ENCODE measurements around the gene MLST8.

The MLST8 gene

GRCh38 chr16:2178321-2179106, 26.7 kb upstream of the MLST8 start:
- no peak for TF ChIP-seq GATA2 (IDR thresholded peaks at IDR 0.05; ENCODE audit: low read depth, low read length)

GRCh38 chr16:2179107-2179501, 26.1 kb upstream of the MLST8 start:
- no peak for TF ChIP-seq GATA3 (IDR thresholded peaks at IDR 0.05; ENCODE audit: low read depth, low read length)
- no peak for TF ChIP-seq GATA2 (IDR thresholded peaks at IDR 0.05; ENCODE audit: low read depth, low read length)

GRCh38 chr16:2179576-2179975, 25.7 kb upstream of the MLST8 start:
- TF ChIP-seq GATA3 (IDR thresholded peaks at IDR 0.05; ENCODE audit: low read depth, low read length) (no peak), GATA2 (IDR thresholded peaks at IDR 0.05; ENCODE audit: low read depth, low read length) (no peak)

- TF ChIP-seq GATA2 (IDR thresholded peaks at IDR 0.05; ENCODE audit: low read depth, low read length) (no peak), GATA3 (IDR thresholded peaks at IDR 0.05; ENCODE audit: low read depth, low read length) (no peak)
Observed at GRCh38 chr16:2180461-2180860, 24.8 kb upstream of the MLST8 start.

GRCh38 chr16:2180962-2181923, 24.0 kb upstream of the MLST8 start:
- TF ChIP-seq GATA2 (IDR thresholded peaks at IDR 0.05; ENCODE audit: low read depth, low read length) (no peak), GATA3 (IDR thresholded peaks at IDR 0.05; ENCODE audit: low read depth, low read length) (no peak)

- no peak for TF ChIP-seq GATA3 (IDR thresholded peaks at IDR 0.05; ENCODE audit: low read depth, low read length)
- TF ChIP-seq GATA2 (IDR thresholded peaks at IDR 0.05; ENCODE audit: low read depth, low read length), result no peak
Observed at GRCh38 chr16:2181952-2182351, 23.3 kb upstream of the MLST8 start.

- TF ChIP-seq GATA3 (IDR thresholded peaks at IDR 0.05; ENCODE audit: low read depth, low read length) (no peak), GATA2 (IDR thresholded peaks at IDR 0.05; ENCODE audit: low read depth, low read length) (no peak)
Observed at GRCh38 chr16:2183671-2184070, 21.6 kb upstream of the MLST8 start.

- TF ChIP-seq GATA3 (IDR thresholded peaks at IDR 0.05; ENCODE audit: low read depth, low read length) (no peak), GATA2 (IDR thresholded peaks at IDR 0.05; ENCODE audit: low read depth, low read length) (no peak)
Observed at GRCh38 chr16:2184346-2184745, 20.9 kb upstream of the MLST8 start.

- TF ChIP-seq GATA2 (IDR thresholded peaks at IDR 0.05; ENCODE audit: low read depth, low read length) (no peak), GATA3 (IDR thresholded peaks at IDR 0.05; ENCODE audit: low read depth, low read length) (no peak)
Observed at GRCh38 chr16:2184962-2185361, 20.3 kb upstream of the MLST8 start.

GRCh38 chr16:2186064-2186463, 19.2 kb upstream of the MLST8 start:
- no peak for TF ChIP-seq GATA2 (IDR thresholded peaks at IDR 0.05; ENCODE audit: low read depth, low read length)
- TF ChIP-seq GATA3 (IDR thresholded peaks at IDR 0.05; ENCODE audit: low read depth, low read length), result no peak

- no peak for TF ChIP-seq GATA3 (IDR thresholded peaks at IDR 0.05; ENCODE audit: low read depth, low read length)
- TF ChIP-seq GATA2 (IDR thresholded peaks at IDR 0.05; ENCODE audit: low read depth, low read length), result no peak
Observed at GRCh38 chr16:2186505-2186904, 18.7 kb upstream of the MLST8 start.

GRCh38 chr16:2187212-2187611, 18.0 kb upstream of the MLST8 start:
- TF ChIP-seq GATA3 (IDR thresholded peaks at IDR 0.05; ENCODE audit: low read depth, low read length) (no peak), GATA2 (IDR thresholded peaks at IDR 0.05; ENCODE audit: low read depth, low read length) (no peak)

- no peak for TF ChIP-seq GATA3 (IDR thresholded peaks at IDR 0.05; ENCODE audit: low read depth, low read length)
- no peak for TF ChIP-seq GATA2 (IDR thresholded peaks at IDR 0.05; ENCODE audit: low read depth, low read length)
Observed at GRCh38 chr16:2188395-2188794, 16.9 kb upstream of the MLST8 start.

- no peak for TF ChIP-seq GATA3 (IDR thresholded peaks at IDR 0.05; ENCODE audit: low read depth, low read length)
Observed at GRCh38 chr16:2189252-2189893, 15.9 kb upstream of the MLST8 start.
